Activated T-cell treated with anti-CD3 and anti-CD28 coated beads, Interleukin-2, amount 50 U/mL, for 4 hours (primary cell): ENCODE measurements around the gene TBC1D17. TPM values are rescaled to one million over a fixed set of nuclear protein-coding genes. Genes with fewer than 3 reads are reported as not detected.

Experiments used
- ATAC-seq, 2 donors: fragments of 200-7000 bp; cut with Tn5 transposase; one replicate each; pipeline ENCODE4 v1.10.0; 2021
- DNase-seq: peaks from one replicate; pipeline ENCODE4 v3.0.0-alpha.2; 2020
- H3K27me3 Mint-ChIP-seq: one replicate; pipeline ENCODE4 v1.8.0; 2021; ENCODE audit warnings: low read depth, mixed read lengths
- H3K36me3 Mint-ChIP-seq: one replicate; pipeline ENCODE4 v1.8.0; 2022; ENCODE audit warnings: mixed read lengths; ENCODE audit not compliant: insufficient read depth
- H3K4me1 Mint-ChIP-seq: one replicate; pipeline ENCODE4 v1.8.0; 2021; ENCODE audit warnings: low read depth, mixed read lengths
- H3K4me3 Mint-ChIP-seq: one replicate; pipeline ENCODE4 v1.8.0; 2021; ENCODE audit warnings: mild to moderate bottlenecking, moderate library complexity, mixed read lengths
- H3K9me3 Mint-ChIP-seq: one replicate; pipeline ENCODE4 v1.8.0; 2021; ENCODE audit warnings: mixed read lengths
- total RNA-seq, 3 donors: library from RNA; stranded (reverse); gene quantifications; one replicate each; pipeline ENCODE4 v1.2.1, GENCODE V29; 2021

TBC1D17 gene
- 10 to 100 TPM; 29.1 to 30.5 (median 29.3) TPM for total RNA-seq

DNA sequence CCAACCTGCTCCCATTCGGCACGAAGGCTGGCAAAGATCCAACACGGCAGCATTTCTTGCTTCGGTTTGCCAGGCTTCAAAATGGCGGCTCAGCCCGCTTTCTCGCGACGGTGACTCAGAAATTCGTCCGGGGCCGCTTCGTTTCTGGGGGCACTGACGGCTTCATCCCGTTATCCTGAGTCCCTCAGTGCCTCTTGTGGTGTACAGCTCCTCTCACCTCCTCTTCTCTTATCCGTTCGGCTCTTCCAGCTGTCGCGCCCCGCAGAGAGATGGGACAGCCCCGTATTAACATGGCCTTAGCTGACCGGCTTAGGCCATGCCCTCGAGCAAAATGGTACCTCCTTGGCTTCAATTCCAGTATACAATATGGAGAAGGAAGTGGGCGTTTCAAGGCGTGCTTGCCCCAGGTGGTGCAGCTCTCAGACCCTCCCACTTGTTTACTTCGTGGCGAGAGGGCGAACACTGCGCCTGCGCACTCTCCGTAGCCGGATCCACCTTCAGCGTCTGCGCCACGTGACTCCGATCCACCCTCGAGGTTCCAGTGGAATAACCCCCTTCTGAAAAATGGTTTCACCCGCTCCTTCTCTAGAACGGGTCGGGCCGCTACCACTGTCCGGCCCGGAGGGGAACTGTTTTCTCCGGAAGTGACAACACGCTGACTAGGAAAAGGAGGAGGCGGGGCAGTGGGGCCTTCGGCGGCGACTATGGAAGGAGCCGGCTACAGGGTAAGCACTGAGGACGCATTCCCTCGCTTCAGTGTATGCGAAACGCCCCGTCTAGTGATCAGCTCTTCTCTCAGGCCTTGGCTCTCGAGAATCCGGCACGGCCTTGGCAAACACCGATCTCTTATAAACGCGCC, at the start of gene TBC1D17, which contains the start of gene AKT1S1:
TSS of gene TBC1D17 (plus strand) at position 683 of the 859 bp plus-strand sequence. CDS start at position 705, 22 bp downstream.
TSS of gene AKT1S1 (minus strand) at position 336 of the 859 bp plus-strand sequence. CDS start 4,060 bp downstream, outside the sequence.
- ATAC-seq (peak; percentile 74 to 75), DNase-seq (peak; percentile 97)
- H3K36me3 Mint-ChIP-seq, result peaks cover 9% of the 10 kb centered on the region
- no peaks in the 10 kb centered on the region for H3K27me3 Mint-ChIP-seq
- no peak within 1 kb of the TSS for H3K4me3 Mint-ChIP-seq
- H3K4me1 Mint-ChIP-seq, result peaks cover 23% of the 10 kb centered on the region
- no peaks in the 10 kb centered on the region for H3K9me3 Mint-ChIP-seq

DNA sequence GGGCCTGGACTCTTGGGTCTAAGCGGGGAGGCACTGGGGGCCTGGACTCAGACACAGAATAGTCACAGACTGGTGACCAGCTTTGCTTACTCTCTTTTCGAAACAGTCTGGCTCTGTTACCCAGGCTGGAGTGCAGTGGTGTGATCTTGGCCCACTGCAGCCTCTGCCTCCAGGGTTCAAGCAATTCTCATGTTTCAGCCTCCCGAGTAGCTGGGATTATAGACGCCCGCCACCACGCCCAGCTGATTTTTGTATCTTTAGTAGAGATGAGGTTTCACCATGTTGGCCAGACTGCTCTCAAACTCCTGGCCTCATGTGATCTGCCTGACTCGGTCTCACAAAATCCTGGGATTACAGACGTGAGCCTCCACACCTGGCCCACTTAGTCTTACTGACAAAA, 48.3 kb upstream of the TBC1D17 start:
- H3K4me1 Mint-ChIP-seq, result no peaks in the 10 kb centered on the region
- no peaks in the 10 kb centered on the region for H3K27me3 Mint-ChIP-seq

DNA sequence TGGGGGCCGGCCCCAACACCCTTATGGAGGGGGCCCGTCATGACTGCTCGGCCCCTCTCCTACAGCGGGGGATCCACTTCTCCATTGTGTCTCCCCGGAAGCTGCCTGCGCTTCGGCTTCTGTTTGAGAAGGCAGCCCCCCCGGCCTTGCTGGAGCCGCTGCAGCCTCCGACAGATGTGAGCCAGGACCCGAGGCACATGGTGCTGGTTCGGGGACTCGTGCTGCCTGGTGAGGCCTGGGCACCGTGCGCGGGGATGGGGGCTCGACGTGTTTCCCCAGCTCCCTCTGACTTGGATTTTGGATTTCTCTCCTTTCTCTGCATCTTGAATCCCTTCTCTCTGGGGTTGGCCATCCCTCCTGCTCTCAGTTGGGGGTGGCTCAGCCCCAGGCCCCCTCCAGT, 47.8 kb upstream of the TBC1D17 start:
- Mint-ChIP-seq H3K4me1 (no peaks in the 10 kb centered on the region), H3K4me3 (no peak overlapping the region), H3K9me3 (no peaks in the 10 kb centered on the region), H3K36me3 (peaks cover 17% of the 10 kb centered on the region), H3K27me3 (no peaks in the 10 kb centered on the region)
- DNase-seq (no peak), ATAC-seq (no peak)

More for the DNA sequence above, 48.3 kb upstream of the TBC1D17 start:
- ATAC-seq (no peak), DNase-seq (no peak)
- no peak overlapping the region for H3K4me3 Mint-ChIP-seq
- H3K9me3 Mint-ChIP-seq, result no peaks in the 10 kb centered on the region
- peaks cover 15% of the 10 kb centered on the region for H3K36me3 Mint-ChIP-seq

DNA sequence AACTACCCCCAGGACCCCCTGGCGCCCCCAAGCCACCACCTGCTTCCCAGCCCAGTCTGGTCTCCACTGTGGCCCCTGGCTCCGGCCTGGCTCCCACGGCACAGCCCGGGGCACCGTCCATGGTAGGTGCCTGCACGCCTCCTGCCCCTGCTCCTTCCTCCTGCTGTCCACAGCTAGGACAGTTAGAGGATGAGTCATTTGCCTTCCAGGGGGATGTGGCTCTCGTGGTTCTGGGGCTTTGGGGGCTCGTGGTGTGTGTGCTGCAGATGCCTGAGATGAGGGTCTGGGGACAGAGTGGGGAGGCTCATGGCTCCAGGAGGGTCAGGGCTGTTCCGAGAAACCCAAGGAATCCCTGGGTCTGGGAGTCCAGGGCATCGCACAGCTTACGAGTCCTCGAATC, 46.7 kb upstream of the TBC1D17 start:
- Mint-ChIP-seq H3K27me3 (no peaks in the 10 kb centered on the region), H3K4me3 (no peak overlapping the region), H3K4me1 (no peaks in the 10 kb centered on the region), H3K36me3 (peaks cover 19% of the 10 kb centered on the region), H3K9me3 (no peaks in the 10 kb centered on the region)
- ATAC-seq (no peak), DNase-seq (no peak)

DNA sequence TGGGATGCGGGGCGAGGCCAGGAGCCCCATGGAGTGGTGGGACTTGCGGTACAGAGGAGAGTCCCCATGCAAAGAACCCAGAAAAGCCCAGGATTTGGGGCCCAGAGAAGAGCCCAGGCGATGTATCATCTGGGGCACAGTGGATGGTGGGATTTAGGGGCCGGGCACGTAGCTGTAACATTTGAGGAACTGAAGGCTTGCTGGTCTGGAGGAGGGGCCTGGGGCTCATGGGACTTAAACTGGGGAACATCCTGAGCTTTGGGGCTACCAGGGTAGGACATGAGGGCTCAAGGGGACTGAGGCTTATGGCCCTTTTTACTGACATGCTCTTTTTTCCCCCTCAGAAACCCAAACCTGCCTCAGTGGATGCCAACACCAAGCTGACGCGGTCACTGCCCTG, 45.9 kb upstream of the TBC1D17 start:
- peaks cover 19% of the 10 kb centered on the region for H3K36me3 Mint-ChIP-seq
- H3K27me3 Mint-ChIP-seq, result no peaks in the 10 kb centered on the region
- H3K4me1 Mint-ChIP-seq, result no peaks in the 10 kb centered on the region
- ATAC-seq (no peak), DNase-seq (no peak)
- H3K4me3 Mint-ChIP-seq, result no peak overlapping the region
- no peaks in the 10 kb centered on the region for H3K9me3 Mint-ChIP-seq

DNA sequence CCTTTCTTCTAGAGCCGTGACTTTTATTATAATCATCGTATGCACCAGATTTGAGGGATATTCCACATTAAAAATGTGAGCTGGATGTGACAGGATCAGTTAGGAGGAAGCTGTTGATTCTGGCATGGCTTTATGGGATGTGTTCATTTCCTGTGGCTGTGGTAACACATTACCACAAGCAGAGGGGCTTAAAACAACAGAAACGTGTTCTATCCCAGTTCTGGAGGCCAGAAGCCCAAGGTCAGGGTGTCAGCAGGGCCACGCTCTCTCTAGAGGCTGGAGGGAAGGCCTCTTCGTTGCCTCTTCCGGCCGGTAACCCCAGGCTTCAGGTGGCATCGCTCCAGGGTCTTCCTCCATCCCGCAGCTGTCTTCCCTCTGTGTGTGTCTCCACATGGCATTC, 44.9 kb upstream of the TBC1D17 start:
- no peak for DNase-seq
- H3K36me3 Mint-ChIP-seq, result peaks cover 23% of the 10 kb centered on the region
- no peaks in the 10 kb centered on the region for H3K4me1 Mint-ChIP-seq
- H3K27me3 Mint-ChIP-seq, result no peaks in the 10 kb centered on the region
- no peaks in the 10 kb centered on the region for H3K9me3 Mint-ChIP-seq
- H3K4me3 Mint-ChIP-seq, result no peak overlapping the region
- no peak for ATAC-seq

DNA sequence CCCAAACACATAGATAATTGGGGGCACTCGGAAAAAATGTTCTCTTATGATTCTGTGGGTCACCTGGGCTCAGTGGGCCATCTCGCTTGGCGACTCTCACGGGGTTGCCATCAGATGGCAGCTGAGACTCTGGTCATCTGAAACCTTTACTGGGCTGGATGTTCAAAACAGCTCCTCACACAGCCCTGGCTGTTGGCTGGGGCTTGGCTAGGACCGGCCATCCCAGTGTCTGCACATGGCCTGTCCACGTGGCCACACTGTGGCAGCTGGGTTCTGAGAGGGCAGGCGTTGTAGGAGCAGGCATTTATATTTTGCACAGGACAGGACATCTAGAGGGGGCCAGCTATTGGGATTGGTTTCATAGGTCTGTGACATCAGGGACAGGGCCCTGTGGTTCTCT, 43.9 kb upstream of the TBC1D17 start:
- Mint-ChIP-seq H3K9me3 (no peaks in the 10 kb centered on the region), H3K36me3 (peaks cover 29% of the 10 kb centered on the region)

DNA sequence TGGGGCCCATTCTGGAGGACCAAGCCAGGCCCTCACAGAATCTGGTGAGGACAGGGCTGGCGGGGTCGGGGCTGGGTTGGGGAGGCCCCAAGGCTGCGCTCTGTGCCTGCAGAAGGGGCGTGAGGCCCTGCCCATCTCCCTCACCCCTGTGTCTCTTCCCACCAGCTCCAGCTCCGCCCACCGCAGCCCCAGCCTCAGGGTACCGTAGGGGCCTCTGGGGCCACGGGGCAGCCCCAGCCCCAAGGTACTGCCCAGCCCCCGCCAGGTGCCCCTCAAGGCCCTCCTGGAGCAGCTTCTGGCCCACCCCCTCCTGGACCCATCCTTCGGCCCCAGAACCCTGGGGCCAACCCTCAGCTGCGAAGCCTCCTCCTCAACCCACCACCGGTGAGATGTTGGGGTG, 41.9 kb upstream of the TBC1D17 start:
- ATAC-seq, result no peak
- Mint-ChIP-seq H3K36me3 (peaks cover 39% of the 10 kb centered on the region), H3K4me3 (no peak overlapping the region), H3K4me1 (no peaks in the 10 kb centered on the region), H3K27me3 (no peaks in the 10 kb centered on the region), H3K9me3 (no peaks in the 10 kb centered on the region)
- DNase-seq, result no peak

More for the DNA sequence above, 43.9 kb upstream of the TBC1D17 start:
- no peak for ATAC-seq
- Mint-ChIP-seq H3K4me1 (no peaks in the 10 kb centered on the region), H3K27me3 (no peaks in the 10 kb centered on the region), H3K4me3 (no peak overlapping the region)
- DNase-seq, result no peak

DNA sequence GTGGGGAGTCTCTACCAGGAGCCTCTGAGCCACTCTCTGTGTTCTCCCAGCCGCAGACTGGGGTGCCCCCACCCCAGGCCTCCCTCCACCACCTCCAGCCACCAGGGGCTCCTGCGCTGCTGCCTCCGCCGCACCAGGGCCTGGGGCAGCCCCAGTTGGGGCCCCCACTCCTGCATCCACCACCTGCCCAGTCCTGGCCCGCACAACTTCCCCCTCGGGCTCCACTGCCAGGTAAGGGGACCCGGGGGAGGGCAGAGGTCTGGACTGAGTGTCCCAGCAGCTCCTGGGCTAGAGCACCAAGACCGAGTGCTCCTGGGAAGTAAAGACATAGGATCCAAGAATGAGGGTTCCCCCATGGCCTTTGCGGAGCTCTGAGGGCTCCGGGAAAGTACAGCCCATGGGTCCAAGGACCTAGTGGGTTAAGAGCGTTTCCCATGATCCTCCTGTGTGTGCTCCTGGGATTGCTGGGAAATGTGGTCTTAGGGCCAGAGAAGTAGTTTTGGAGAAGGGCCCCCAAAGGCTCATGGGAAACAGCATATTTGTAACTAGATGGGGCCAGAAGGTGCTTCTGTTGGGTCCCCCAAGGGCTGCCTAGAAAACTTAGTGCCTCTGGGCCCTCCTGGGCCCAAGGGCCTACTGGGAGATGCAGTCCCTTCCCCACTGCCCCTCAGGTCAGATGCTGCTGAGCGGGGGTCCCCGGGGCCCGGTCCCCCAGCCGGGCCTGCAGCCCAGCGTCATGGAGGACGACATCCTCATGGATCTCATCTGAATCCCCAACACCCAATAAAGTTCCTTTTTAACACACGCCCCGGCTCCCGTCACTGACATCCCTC, 41.1 kb upstream of the TBC1D17 start:
- H3K36me3 Mint-ChIP-seq, result peaks cover 40% of the 10 kb centered on the region

DNA sequence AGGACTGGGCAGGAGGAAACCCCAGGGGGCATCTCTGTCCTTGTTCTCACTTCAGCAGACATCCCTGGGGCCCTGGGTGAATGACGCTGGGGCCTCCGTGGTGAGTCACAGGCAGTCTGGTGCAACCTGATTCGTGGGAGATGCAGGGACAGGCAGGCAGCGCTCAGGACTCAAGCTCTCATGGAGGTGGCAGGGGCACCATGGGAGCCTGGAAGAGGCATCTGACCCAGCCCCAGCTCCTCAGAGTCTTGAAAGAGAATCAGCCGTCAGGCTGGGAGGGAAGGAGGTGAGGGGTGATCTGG, 40.5 kb upstream of the TBC1D17 start:
- no peak for ATAC-seq
- Mint-ChIP-seq H3K4me1 (no peaks in the 10 kb centered on the region), H3K4me3 (no peak overlapping the region), H3K9me3 (no peaks in the 10 kb centered on the region), H3K27me3 (no peaks in the 10 kb centered on the region), H3K36me3 (peaks cover 40% of the 10 kb centered on the region)
- no peak for DNase-seq

More for the DNA sequence above, 41.1 kb upstream of the TBC1D17 start:
- Mint-ChIP-seq H3K9me3 (no peaks in the 10 kb centered on the region), H3K27me3 (no peaks in the 10 kb centered on the region), H3K4me3 (no peak overlapping the region), H3K4me1 (no peaks in the 10 kb centered on the region)
- DNase-seq (no peak), ATAC-seq (no peak)

DNA sequence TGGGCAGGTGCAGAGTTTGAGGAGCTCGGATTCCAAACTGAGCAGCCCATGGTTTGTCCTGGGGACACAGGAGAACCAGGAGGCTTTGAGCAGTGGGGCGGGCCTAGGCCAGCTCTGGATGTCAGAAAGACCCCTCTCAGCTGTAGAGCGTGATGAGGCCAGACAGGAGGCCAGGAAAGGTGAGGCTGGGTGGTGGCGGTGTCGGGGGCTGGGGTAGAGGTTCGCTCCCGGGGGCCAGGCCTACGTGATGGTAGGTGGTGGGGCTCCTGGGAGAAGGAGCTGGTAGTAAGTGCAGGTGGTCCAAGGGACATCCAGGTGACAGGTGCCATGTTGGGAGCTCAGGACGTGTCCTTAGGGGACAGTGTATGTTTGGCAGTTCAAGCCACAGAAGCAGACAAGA, 40.1 kb upstream of the TBC1D17 start:
- peaks cover 36% of the 10 kb centered on the region for H3K36me3 Mint-ChIP-seq
- no peak overlapping the region for H3K4me3 Mint-ChIP-seq
- DNase-seq, result no peak
- no peaks in the 10 kb centered on the region for H3K4me1 Mint-ChIP-seq
- no peaks in the 10 kb centered on the region for H3K27me3 Mint-ChIP-seq
- H3K9me3 Mint-ChIP-seq, result no peaks in the 10 kb centered on the region
- ATAC-seq, result no peak

DNA sequence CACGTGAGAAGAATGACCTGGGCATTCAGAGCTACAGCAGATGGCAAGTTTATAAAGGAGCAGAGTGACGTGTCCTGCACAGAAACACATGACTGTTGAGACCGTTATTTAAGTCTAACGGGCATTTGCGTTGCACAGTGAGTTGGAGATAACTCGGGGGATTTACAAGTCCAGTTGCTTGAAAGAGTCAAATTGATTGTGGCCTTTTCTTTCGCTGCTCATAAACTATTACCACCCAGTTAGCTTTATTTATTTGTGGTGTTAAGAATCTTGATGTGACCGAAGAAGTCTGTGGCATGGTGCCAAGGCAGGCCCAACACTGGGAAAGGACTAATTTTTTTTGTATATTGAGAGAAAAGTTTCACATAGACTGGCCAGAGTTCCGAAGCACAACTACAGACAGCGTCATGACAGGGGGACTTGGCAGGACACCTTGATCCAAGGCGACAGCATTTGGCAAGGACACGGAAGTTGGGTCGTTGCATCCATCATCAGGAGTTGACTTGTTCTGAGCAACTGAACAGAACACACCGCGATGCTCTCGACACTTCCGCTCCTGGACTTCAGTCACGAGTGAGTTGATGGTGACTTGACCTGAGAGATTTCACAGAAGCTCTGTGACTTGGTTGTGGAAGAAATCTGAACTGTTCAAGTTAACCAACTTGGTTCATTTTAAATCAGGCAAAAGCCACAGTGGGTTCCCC, 38.5 kb upstream of the TBC1D17 start:
- H3K9me3 Mint-ChIP-seq, result no peaks in the 10 kb centered on the region
- ATAC-seq (no peak), DNase-seq (no peak)
- H3K27me3 Mint-ChIP-seq, result no peaks in the 10 kb centered on the region
- peaks cover 27% of the 10 kb centered on the region for H3K36me3 Mint-ChIP-seq
- H3K4me1 Mint-ChIP-seq, result no peaks in the 10 kb centered on the region
- H3K4me3 Mint-ChIP-seq, result no peak overlapping the region

DNA sequence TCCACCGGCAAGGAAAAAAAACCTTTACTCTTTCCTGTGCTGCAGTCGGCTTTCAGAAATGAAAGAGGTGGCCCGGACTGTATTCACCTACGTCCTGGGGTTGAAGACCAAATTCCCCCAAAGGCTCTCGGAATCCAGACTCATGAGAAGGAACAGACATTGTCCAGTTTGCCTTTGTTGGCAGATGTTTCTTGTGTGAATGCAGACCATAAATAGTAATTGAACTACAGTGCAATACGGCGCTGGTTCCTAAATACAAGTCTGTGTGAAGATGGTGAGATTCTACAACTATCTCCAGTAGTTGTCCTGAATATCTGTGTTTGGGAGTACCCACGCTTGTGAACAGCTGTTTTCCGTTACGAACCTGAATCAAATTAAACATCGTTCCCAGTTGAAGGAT, 37.8 kb upstream of the TBC1D17 start:
- Mint-ChIP-seq H3K36me3 (peaks cover 26% of the 10 kb centered on the region), H3K9me3 (no peaks in the 10 kb centered on the region), H3K27me3 (no peaks in the 10 kb centered on the region), H3K4me1 (no peaks in the 10 kb centered on the region), H3K4me3 (no peak overlapping the region)
- DNase-seq, result no peak
- ATAC-seq, result no peak

DNA sequence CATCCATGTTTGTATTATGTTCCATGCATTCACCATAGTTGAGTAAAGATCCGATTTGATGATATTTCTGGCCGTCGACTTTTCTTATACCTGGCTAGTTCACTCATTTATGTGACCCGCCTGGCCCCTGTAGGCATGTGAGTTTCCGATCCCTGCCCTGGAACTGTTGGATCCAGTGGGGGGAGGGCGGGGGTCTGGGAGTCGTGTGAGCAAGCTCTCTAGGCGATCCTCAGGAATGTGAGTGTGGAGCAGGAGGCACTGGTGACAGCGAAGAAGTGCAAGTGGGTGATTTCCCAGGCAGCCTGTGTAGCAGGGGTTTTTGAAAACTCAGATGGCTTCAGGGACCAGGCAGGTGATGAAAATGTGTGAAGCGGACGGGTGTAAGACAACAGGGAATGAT, 37.2 kb upstream of the TBC1D17 start:
- Mint-ChIP-seq H3K4me1 (no peaks in the 10 kb centered on the region), H3K36me3 (peaks cover 23% of the 10 kb centered on the region), H3K27me3 (no peaks in the 10 kb centered on the region), H3K4me3 (no peak overlapping the region), H3K9me3 (no peaks in the 10 kb centered on the region)
- no peak for ATAC-seq
- DNase-seq, result no peak
